GM21515 (cell line): ENCODE data around the gene ACAP3.

Experiments
- ATAC-seq: cut with Tn5 transposase; IDR thresholded peaks from one replicate; pipeline ENCODE4 v1.9.1; 2021; ENCODE audit not compliant: unreplicated experiment

Gene ACAP3

GRCh38 chr1:1303736-1304135 is 4.0 kb downstream of the ACAP3 start:
- no peak for ATAC-seq

- no peak for ATAC-seq
Observed at GRCh38 chr1:1302951-1303509, 4.7 kb downstream of the ACAP3 start.

- no peak for ATAC-seq
Observed at GRCh38 chr1:1302006-1302430, 5.7 kb downstream of the ACAP3 start.

- no peak for ATAC-seq
Observed at GRCh38 chr1:1300352-1300739, 7.4 kb downstream of the ACAP3 start.

GRCh38 chr1:1299686-1300351 is 7.9 kb downstream of the ACAP3 start:
- no peak for ATAC-seq

- no peak for ATAC-seq
Observed at GRCh38 chr1:1298861-1299685, 8.7 kb downstream of the ACAP3 start.

- ATAC-seq: no peak
Observed at GRCh38 chr1:1297802-1298424, 9.8 kb downstream of the ACAP3 start.

GRCh38 chr1:1296070-1297061 is 11.4 kb downstream of the ACAP3 start:
- no peak for ATAC-seq

GRCh38 chr1:1295154-1295923 is 12.4 kb downstream of the ACAP3 start:
- no peak for ATAC-seq

- no peak for ATAC-seq
Observed at GRCh38 chr1:1294250-1294890, 13.4 kb downstream of the ACAP3 start.

- ATAC-seq: no peak
Observed at GRCh38 chr1:1293263-1294249, 14.2 kb downstream of the ACAP3 start.

- no peak for ATAC-seq
Observed at GRCh38 chr1:1292851-1293250, 14.9 kb downstream of the ACAP3 start.

GRCh38 chr1:1292442-1292779 is 15.3 kb downstream of the ACAP3 start:
- ATAC-seq: no peak

- no peak for ATAC-seq
Observed at GRCh38 chr1:1291548-1292441, 15.9 kb downstream of the ACAP3 start.

GRCh38 chr1:1291023-1291528 is 16.7 kb downstream of the ACAP3 start:
- no peak for ATAC-seq

- no peak for ATAC-seq
Observed at GRCh38 chr1:1290238-1290731, 17.4 kb downstream of the ACAP3 start.
